Stimulated activated memory B cell treated with anti-CD40 and anti-IgM and Interleukin-4, amounts not matched to agents 10 μg/mL and 1 μg/mL and 100 μg/mL, for 72 hours (primary cell): Measurements from ENCODE around the gene KLC1.

ENCODE experiments used
- ATAC-seq: fragments of 150-1000 bp; cut with Tn5 transposase; 2 replicates; pipeline ENCODE4 v1.10.0; 2021
- H3K27ac Mint-ChIP-seq: one replicate; pipeline ENCODE4 v1.8.0; 2022; ENCODE audit warnings: mild to moderate bottlenecking, mixed read lengths
- H3K27me3 Mint-ChIP-seq: one replicate; pipeline ENCODE4 v1.8.0; 2022; ENCODE audit warnings: mixed read lengths
- H3K36me3 Mint-ChIP-seq: one replicate; pipeline ENCODE4 v1.8.0; 2022; ENCODE audit warnings: mixed read lengths
- H3K4me1 Mint-ChIP-seq: one replicate; pipeline ENCODE4 v1.8.0; 2022; ENCODE audit warnings: mixed read lengths
- H3K4me3 Mint-ChIP-seq: one replicate; pipeline ENCODE4 v1.8.0; 2022; ENCODE audit warnings: mild to moderate bottlenecking, moderate library complexity, mixed read lengths
- H3K9me3 Mint-ChIP-seq: one replicate; pipeline ENCODE4 v1.8.0; 2022; ENCODE audit warnings: mixed read lengths

Gene KLC1

GRCh38 chr14:103698380-103699260, 69.6 kb downstream of the KLC1 start:
- Mint-ChIP-seq H3K36me3 (peaks cover 28% of the 10 kb centered on the region), H3K4me3 (no peak overlapping the region), H3K27ac (peak overlapping the region; percentile 47), H3K27me3 (no peaks in the 10 kb centered on the region), H3K4me1 (peaks cover 90% of the 10 kb centered on the region), H3K9me3 (no peaks in the 10 kb centered on the region)
- ATAC-seq = peak; percentile 62

- H3K4me3 Mint-ChIP-seq = no peak overlapping the region
- no peaks in the 10 kb centered on the region for H3K9me3 Mint-ChIP-seq
- peaks cover 28% of the 10 kb centered on the region for H3K36me3 Mint-ChIP-seq
- H3K4me1 Mint-ChIP-seq = peaks cover 95% of the 10 kb centered on the region
- peak overlapping the region; percentile 47 for H3K27ac Mint-ChIP-seq
- ATAC-seq = no peak
- H3K27me3 Mint-ChIP-seq = no peaks in the 10 kb centered on the region
Measured at GRCh38 chr14:103699261-103699661, 70.2 kb downstream of the KLC1 start.

DNA sequence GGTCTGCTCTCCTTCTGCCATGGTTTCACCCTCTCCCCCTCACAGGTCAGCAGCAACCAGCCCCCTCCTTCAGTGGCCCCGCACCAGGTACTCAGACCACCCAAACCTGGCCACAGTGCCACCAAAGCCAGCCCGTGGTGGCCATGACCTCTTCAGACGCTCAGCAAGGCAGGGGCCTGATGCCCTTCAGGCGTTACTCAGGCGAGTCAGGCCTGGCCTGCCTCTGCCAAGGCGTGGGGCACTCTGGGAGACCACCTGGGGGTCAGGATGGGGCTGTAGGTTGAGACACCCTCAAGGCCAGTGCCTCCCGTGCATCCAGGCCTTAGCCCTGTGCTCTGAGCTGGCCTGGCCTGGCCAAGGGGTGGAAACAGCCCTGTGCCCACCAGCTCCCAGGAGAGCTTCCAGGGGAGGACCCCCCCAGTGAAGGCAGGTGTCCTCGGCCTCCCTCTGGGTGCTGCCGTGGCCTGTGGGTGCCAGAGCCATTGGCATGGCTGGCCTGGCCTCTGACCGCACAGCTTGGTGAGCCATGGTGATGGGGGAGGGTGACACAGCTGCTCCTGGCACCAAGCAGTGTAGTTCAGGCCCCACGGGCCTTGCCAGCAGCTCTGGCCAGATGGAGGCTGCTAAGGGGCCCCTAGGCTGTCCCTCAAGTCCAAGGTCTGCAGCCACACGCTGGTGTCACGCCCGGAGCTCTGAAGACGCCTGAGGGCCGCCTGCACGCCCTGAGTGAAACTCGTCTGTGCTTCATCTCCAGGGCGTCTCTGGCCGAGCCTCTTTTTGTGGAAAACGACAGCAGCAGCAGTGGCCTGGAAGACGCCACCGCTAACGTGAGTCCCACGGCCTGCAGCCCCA, 71.1 kb downstream of the KLC1 start:
- Mint-ChIP-seq H3K27me3 (no peaks in the 10 kb centered on the region), H3K9me3 (no peaks in the 10 kb centered on the region), H3K4me3 (no peak overlapping the region), H3K4me1 (peaks cover 94% of the 10 kb centered on the region), H3K36me3 (peaks cover 32% of the 10 kb centered on the region), H3K27ac (peak overlapping the region; percentile 47)
- ATAC-seq = no peak

DNA sequence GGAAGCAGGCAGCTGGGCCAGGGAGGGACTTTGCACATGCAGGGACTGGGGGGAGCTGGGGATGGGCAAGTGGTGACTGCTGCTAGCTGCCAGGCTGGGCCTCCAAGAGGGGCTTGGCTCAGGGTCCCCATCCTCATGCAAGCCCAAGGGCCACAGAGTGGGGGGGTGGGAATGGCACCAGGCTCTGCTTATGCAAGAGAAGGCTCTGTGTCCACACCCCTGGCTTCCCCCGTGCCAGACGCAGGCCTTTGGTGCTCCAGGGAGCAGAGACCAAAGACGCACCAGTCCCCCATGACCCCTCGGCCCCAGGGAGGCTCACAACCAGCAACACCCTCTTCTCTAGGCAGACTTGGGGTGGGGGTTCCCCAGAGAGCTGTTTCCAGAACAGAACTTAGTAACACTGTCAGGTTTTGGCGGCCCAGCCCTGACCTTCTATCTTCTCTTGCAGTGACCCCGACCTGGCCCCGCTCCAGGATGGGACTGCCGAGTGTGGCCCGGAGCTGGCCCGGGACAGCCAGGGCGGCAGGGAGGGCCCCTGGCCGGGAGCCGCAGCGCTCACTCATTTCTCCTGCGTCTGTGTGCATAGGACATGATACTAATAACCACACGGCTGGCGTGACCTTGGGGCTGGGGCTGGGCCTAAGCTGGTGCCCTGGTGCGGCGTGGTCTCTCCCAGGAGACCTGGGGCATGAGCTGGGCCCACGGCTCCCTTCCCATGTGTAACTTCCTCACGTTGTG, 71.9 kb downstream of the KLC1 start:
- H3K4me3 Mint-ChIP-seq = no peak overlapping the region
- H3K27ac Mint-ChIP-seq = peak overlapping the region; percentile 47
- peaks cover 35% of the 10 kb centered on the region for H3K36me3 Mint-ChIP-seq
- H3K4me1 Mint-ChIP-seq = peaks cover 87% of the 10 kb centered on the region
- no peak for ATAC-seq
- H3K27me3 Mint-ChIP-seq = no peaks in the 10 kb centered on the region
- no peaks in the 10 kb centered on the region for H3K9me3 Mint-ChIP-seq

DNA sequence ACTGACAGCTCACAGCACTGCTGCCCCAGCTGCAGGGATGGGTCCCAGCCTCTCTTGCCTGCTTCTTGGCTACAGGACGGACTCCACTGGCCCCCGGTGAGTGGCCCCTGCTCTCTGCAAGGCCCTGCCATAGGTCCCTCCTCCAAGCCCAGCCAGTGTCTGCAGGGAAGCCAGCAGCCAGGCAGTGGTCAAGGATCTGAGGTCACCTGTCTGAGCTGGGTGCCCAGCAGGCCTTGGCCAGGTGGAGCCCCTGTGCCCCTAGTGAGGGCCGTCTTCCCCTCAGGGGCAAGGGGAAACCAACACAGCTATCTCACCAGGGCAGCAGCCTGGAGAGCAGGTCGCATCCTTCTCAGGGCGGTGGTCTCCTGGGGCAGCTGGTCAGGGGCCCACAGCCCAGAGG, 73.1 kb downstream of the KLC1 start:
- Mint-ChIP-seq H3K36me3 (peaks cover 35% of the 10 kb centered on the region), H3K27me3 (no peaks in the 10 kb centered on the region), H3K4me3 (no peak overlapping the region), H3K4me1 (peaks cover 75% of the 10 kb centered on the region), H3K27ac (peak overlapping the region; percentile 47), H3K9me3 (no peaks in the 10 kb centered on the region)
- ATAC-seq = no peak

DNA sequence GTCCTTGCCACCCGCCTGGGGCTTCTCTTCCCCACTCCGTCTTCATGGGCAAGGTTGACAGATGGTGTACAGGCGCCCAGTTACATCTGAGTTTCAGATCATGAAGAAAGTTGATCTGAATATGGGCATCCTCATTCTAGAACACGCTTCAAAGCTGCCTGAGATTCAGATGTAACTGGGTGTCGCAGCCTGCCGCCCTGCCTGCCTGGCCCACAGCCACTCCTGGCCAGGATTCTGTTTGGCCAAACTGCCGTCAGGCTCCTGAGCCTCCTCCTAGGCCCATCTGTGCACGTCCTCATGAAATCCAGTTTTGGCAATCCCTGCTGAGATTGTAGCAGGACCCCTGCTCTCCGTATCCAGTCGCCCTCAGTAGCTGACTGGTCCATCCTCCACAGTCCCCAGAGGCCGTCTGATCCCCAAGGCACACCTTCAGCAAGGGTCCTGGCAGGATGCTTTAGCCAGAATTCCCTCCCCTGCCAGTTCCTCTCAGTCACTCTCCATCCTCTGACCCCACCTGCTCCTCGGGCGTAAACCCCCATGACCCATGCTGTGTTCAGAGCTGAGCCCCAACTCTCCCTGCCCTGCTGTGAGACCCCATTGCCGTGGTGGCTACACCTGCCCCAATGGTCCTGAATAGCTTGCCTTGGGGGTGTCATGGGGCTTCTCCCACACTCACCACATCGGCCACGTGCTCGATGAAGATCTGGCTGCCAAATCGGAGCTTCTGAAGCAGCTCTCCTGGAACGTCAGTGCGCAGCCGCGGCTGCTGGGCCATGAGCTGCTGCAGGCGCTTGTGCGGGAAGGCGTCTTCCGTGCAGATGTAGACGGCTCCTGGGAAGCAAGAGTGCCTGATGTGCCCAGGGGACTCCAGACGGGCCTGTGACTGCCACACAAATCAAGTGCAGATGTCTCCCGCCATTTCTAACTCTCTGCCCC, 73.8 kb downstream of the KLC1 start:
- Mint-ChIP-seq H3K9me3 (no peaks in the 10 kb centered on the region), H3K36me3 (peaks cover 35% of the 10 kb centered on the region), H3K4me1 (peaks cover 68% of the 10 kb centered on the region), H3K27me3 (no peaks in the 10 kb centered on the region), H3K4me3 (no peak overlapping the region), H3K27ac (peak overlapping the region; percentile 47)
- ATAC-seq = no peak

- H3K4me1 Mint-ChIP-seq = peaks cover 61% of the 10 kb centered on the region
- peaks cover 45% of the 10 kb centered on the region for H3K36me3 Mint-ChIP-seq
- peak overlapping the region; percentile 47 for H3K27ac Mint-ChIP-seq
- no peak overlapping the region for H3K4me3 Mint-ChIP-seq
- H3K9me3 Mint-ChIP-seq = no peaks in the 10 kb centered on the region
- ATAC-seq = no peak
- no peaks in the 10 kb centered on the region for H3K27me3 Mint-ChIP-seq
Measured at GRCh38 chr14:103703433-103704385, 74.7 kb downstream of the KLC1 start.

GRCh38 chr14:103704708-103705107, 75.7 kb downstream of the KLC1 start:
- Mint-ChIP-seq H3K27me3 (no peaks in the 10 kb centered on the region), H3K27ac (no peak overlapping the region), H3K4me1 (peaks cover 59% of the 10 kb centered on the region), H3K9me3 (no peaks in the 10 kb centered on the region), H3K4me3 (no peak overlapping the region), H3K36me3 (peaks cover 49% of the 10 kb centered on the region)
- no peak for ATAC-seq

DNA sequence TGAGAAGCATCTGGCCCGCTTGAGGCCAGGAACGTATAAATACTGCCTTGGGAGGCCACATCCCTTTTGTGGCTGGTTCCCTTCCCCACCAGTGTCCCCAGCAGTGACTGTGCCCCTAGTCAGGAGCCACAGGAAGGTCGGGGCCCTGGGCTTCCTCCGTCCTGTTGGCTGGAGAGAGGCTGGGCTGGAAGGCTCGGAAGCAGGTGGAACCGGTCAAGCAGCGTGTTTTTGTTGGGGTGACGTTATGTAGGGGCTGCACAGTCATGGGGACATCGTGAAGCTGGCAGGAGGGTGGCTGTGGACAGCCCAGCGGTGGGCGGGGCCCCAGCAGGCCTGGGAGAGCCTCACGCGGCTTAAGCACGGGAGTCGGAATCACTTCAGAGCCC, 76.1 kb downstream of the KLC1 start:
- no peak for ATAC-seq
- Mint-ChIP-seq H3K9me3 (no peaks in the 10 kb centered on the region), H3K4me1 (peaks cover 55% of the 10 kb centered on the region), H3K4me3 (no peak overlapping the region), H3K27ac (no peak overlapping the region), H3K36me3 (peaks cover 45% of the 10 kb centered on the region), H3K27me3 (no peaks in the 10 kb centered on the region)

DNA sequence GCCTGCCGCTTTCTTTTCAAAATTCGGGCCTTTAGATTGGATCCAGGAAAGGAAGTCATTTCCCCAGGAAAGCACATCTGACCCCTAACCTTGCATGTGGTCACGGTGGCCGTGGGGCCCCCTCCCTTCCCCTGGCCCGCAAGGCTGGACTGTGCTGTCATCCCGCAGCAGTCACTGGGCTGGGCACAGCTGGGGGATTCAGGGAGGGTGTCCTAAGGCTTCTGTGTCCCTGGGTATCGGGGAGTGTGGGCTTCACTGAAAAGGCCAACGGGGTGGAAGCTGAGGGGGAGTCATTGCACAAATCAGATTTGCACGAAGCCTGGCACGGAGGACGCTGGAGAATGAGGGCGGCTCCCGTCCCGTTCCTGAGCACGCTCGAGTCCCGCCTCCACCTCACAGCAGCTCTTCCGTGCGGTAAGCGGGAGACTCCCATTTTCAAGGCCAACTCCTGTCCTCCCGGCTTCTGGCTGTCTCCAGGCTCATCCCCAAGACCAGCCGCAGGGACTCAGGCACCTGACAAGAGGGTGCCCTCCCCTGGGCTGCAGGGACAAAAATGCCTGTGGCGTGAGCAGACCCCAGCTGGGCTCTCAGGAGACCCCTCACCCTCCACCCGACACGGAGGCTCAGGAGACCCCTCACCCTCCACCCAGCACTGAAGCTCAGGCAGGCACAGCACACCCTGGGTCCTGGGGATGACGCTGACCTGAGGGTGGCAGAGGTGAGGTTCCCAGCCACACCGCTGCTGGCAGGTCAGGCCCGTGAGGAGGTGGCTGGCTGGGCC, 76.7 kb downstream of the KLC1 start:
- no peaks in the 10 kb centered on the region for H3K9me3 Mint-ChIP-seq
- ATAC-seq = no peak
- H3K4me3 Mint-ChIP-seq = no peak overlapping the region
- no peak overlapping the region for H3K27ac Mint-ChIP-seq
- no peaks in the 10 kb centered on the region for H3K27me3 Mint-ChIP-seq
- peaks cover 45% of the 10 kb centered on the region for H3K36me3 Mint-ChIP-seq
- peaks cover 49% of the 10 kb centered on the region for H3K4me1 Mint-ChIP-seq

GRCh38 chr14:103706551-103707328, 77.7 kb downstream of the KLC1 start:
- no peaks in the 10 kb centered on the region for H3K9me3 Mint-ChIP-seq
- H3K36me3 Mint-ChIP-seq = peaks cover 45% of the 10 kb centered on the region
- no peak overlapping the region for H3K4me3 Mint-ChIP-seq
- peaks cover 38% of the 10 kb centered on the region for H3K4me1 Mint-ChIP-seq
- ATAC-seq = peak; percentile 3
- no peaks in the 10 kb centered on the region for H3K27me3 Mint-ChIP-seq
- no peak overlapping the region for H3K27ac Mint-ChIP-seq
